K562 (cell line): ENCODE results near the gene TEX14. TPM values are rescaled to one million over a fixed set of nuclear protein-coding genes. Genes with fewer than 3 reads are reported as not detected.

ENCODE experiments used
- COPS2 ChIP-seq: fragments of 450-650 bp; conservative IDR thresholded peaks from 2 replicates; pipeline ENCODE4 v1.6.1; 2016; ENCODE audit warnings: mild to moderate bottlenecking, moderate library complexity
- E2F3 ChIP-seq: fragments of 250-450 bp; sonication (Bioruptor Pico); IDR thresholded peaks from 2 replicates; pipeline ENCODE4 v1.4.0; 2020; ENCODE audit warnings: mild to moderate bottlenecking
- HMG20A ChIP-seq: fragments of 450-650 bp; formaldehyde crosslinking; conservative IDR thresholded peaks from 2 replicates; pipeline ENCODE4 v1.4.0; 2020; ENCODE audit warnings: mild to moderate bottlenecking, mixed read lengths
- IRF2 ChIP-seq: sonication (generic); formaldehyde crosslinking; IDR thresholded peaks from 2 replicates; pipeline ENCODE4 v1.8.1; 2022; ENCODE audit warnings: mild to moderate bottlenecking, missing genetic modification reagents
- JUND ChIP-seq, 2 experiments: IDR thresholded peaks; 2 replicates in 1 of 2; 3 replicates in 1 of 2; pipeline ENCODE4 v1.6.1; 2011; ENCODE audit warnings: borderline replicate concordance in 2 of 2, low read depth in 2 of 2, low read length in 2 of 2, improper control_type of control experiment in 1 of 2, missing biosample characterization in 1 of 2, missing genetic modification characterization in 1 of 2, missing genetic modification reagents in 1 of 2
- RFX7 ChIP-seq: fragments of 250-450 bp; sonication (Bioruptor Pico); IDR thresholded peaks from 2 replicates; pipeline ENCODE4 v1.5.1; 2021; ENCODE audit warnings: mild to moderate bottlenecking
- XRCC4 ChIP-seq: IDR thresholded peaks from one replicate; pipeline ENCODE4 v1.6.1; 2011; ENCODE audit not compliant: insufficient read depth, insufficient read length; ENCODE audit errors: extremely low read depth
- ZEB2 ChIP-seq: fragments of 450-650 bp; IDR thresholded peaks from 2 replicates; pipeline ENCODE4 v1.6.1; 2016
- ZNF224 ChIP-seq: sonication (generic); formaldehyde crosslinking; IDR thresholded peaks from 2 replicates; pipeline ENCODE4 v1.8.0; 2022; ENCODE audit warnings: mild to moderate bottlenecking, missing genetic modification reagents
- ZNF408 ChIP-seq: fragments of 250-450 bp; sonication (Bioruptor Pico); IDR thresholded peaks from 2 replicates; pipeline ENCODE4 v1.4.0; 2020; ENCODE audit warnings: low read depth, mild to moderate bottlenecking, moderate library complexity
- ZNF41 ChIP-seq: fragments of 250-450 bp; sonication (Bioruptor Pico); conservative IDR thresholded peaks from 2 replicates; pipeline ENCODE4 v1.4.0; 2020; ENCODE audit warnings: mild to moderate bottlenecking
- polyA plus RNA-seq, 8 experiments: library from polyadenylated mRNA; depleted of rRNA in 4 of 8; stranded (reverse) in 5 of 8; unstranded in 3 of 8; fragments of >200 nt; fragmentation: Nextera tagmentation in 2 of 8; fragmentation: Illumina TruSeq in 1 of 8; extraction: Ambion mirVana in 2 of 8; extraction: Trizol in 1 of 8; gene quantifications; 2 replicates each; pipeline versions ENCODE4 v1.2.1 to v1.2.3, GENCODE V29; 2011 to 2014; ENCODE audit warnings: inconsistent platforms in 1 of 8, missing spikeins in 1 of 8
- total RNA-seq, 7 experiments: library from RNA; depleted of rRNA in 6 of 7; stranded (reverse); fragments of >200 nt in 6 of 7; fragmentation: Illumina TruSeq in 2 of 7; extraction: Trizol in 2 of 7; gene quantifications; 2 replicates each; pipeline versions ENCODE4 v1.2.1 to v1.2.3, GENCODE V29; 2011 to 2021; ENCODE audit warnings: low replicate concordance in 1 of 7
- TF ChIP-seq, protein P1 (sequence below): fragments of 450-650 bp; IDR thresholded peaks from 2 replicates; pipeline ENCODE4 v1.7.1; 2018; ENCODE audit warnings: mild to moderate bottlenecking, low read depth; ENCODE audit not compliant: partially characterized antibody
- TF ChIP-seq, protein P2 (sequence below): sonication (generic); formaldehyde crosslinking; IDR thresholded peaks from 2 replicates; pipeline ENCODE4 v1.8.0; 2023; ENCODE audit warnings: missing genetic modification reagents, mild to moderate bottlenecking, borderline replicate concordance
- TF ChIP-seq, protein P3 (sequence below): fragments of 450-650 bp; formaldehyde crosslinking; IDR thresholded peaks from 2 replicates; pipeline ENCODE4 v1.4.0; 2022; ENCODE audit warnings: missing genetic modification characterization
- TF ChIP-seq, protein P4 (sequence below): sonication (generic); IDR thresholded peaks from 2 replicates; pipeline ENCODE4 v1.6.1; 2016

The TEX14 gene
- total and polyA plus RNA-seq, 9 of the 15 experiments (the other 6 are each of a cell fraction or from before 2014, with no cell fraction given) = 0.05 to 0.12 (median 0.09) TPM; not detected in 1

DNA sequence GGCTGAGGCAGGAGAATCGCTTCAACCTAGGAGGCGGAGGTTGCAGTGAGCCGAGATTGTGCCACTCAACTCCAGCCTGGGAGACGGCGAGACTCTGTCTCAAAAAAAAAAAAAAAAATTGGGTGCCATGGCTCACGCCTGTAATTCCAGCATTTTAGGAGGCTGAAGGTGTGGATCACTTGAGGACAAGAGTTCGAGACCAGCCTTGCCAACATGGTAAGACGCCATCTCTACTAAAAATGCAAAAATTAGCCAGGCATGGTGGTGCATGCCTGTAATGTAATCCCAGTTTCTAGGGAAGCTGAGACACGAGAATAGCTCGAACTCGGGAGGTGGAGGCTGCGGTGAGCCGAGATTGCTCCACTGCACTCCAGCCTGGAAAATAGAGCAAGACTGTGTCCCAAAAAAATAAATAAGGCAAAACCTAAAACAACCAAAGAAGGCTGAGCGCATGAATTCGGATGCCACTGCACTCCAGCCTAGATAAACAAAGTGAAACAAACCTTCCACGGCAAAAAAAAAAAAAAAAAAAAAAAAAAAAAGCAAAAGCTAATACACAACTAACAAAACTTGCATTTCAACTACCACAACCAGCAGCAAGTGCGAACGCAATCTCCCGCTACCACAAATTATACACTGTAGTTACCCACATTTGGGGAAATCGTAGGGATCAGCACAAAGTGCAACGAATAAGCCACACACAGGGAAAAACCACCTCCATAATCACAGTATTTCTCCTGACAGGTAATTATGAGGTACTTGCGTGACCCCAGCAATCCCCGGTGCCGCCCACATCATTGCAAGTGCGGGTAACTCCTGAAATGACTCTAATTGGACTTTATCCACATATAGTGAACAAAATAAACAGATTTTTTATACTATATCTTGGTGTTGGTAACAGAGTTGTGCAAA, 25.6 kb downstream of the TEX14 start (continued):
- TF ChIP-seq, protein P1, sequence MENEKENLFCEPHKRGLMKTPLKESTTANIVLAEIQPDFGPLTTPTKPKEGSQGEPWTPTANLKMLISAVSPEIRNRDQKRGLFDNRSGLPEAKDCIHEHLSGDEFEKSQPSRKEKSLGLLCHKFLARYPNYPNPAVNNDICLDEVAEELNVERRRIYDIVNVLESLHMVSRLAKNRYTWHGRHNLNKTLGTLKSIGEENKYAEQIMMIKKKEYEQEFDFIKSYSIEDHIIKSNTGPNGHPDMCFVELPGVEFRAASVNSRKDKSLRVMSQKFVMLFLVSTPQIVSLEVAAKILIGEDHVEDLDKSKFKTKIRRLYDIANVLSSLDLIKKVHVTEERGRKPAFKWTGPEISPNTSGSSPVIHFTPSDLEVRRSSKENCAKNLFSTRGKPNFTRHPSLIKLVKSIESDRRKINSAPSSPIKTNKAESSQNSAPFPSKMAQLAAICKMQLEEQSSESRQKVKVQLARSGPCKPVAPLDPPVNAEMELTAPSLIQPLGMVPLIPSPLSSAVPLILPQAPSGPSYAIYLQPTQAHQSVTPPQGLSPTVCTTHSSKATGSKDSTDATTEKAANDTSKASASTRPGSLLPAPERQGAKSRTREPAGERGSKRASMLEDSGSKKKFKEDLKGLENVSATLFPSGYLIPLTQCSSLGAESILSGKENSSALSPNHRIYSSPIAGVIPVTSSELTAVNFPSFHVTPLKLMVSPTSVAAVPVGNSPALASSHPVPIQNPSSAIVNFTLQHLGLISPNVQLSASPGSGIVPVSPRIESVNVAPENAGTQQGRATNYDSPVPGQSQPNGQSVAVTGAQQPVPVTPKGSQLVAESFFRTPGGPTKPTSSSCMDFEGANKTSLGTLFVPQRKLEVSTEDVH = no peak
- TF ChIP-seq IRF2 (CRISPR knock-in tag) (no peak), HMG20A (CRISPR knock-in tag) (no peak), RFX7 (CRISPR knock-in tag) (no peak), COPS2 (no peak), XRCC4 (no peak), ZNF224 (CRISPR knock-in tag) (no peak), ZNF408 (CRISPR knock-in tag) (no peak), JUND (IDR thresholded peaks at IDR 0.05; ENCODE audit: borderline replicate concordance, low read depth, low read length) (no peak), JUND (tag; IDR thresholded peaks at IDR 0.05; ENCODE audit: borderline replicate concordance, low read depth, low read length) (no peak), ZNF41 (CRISPR knock-in tag) (no peak), ZEB2 (no peak), E2F3 (CRISPR knock-in tag) (no peak)
- TF ChIP-seq, protein P2, sequence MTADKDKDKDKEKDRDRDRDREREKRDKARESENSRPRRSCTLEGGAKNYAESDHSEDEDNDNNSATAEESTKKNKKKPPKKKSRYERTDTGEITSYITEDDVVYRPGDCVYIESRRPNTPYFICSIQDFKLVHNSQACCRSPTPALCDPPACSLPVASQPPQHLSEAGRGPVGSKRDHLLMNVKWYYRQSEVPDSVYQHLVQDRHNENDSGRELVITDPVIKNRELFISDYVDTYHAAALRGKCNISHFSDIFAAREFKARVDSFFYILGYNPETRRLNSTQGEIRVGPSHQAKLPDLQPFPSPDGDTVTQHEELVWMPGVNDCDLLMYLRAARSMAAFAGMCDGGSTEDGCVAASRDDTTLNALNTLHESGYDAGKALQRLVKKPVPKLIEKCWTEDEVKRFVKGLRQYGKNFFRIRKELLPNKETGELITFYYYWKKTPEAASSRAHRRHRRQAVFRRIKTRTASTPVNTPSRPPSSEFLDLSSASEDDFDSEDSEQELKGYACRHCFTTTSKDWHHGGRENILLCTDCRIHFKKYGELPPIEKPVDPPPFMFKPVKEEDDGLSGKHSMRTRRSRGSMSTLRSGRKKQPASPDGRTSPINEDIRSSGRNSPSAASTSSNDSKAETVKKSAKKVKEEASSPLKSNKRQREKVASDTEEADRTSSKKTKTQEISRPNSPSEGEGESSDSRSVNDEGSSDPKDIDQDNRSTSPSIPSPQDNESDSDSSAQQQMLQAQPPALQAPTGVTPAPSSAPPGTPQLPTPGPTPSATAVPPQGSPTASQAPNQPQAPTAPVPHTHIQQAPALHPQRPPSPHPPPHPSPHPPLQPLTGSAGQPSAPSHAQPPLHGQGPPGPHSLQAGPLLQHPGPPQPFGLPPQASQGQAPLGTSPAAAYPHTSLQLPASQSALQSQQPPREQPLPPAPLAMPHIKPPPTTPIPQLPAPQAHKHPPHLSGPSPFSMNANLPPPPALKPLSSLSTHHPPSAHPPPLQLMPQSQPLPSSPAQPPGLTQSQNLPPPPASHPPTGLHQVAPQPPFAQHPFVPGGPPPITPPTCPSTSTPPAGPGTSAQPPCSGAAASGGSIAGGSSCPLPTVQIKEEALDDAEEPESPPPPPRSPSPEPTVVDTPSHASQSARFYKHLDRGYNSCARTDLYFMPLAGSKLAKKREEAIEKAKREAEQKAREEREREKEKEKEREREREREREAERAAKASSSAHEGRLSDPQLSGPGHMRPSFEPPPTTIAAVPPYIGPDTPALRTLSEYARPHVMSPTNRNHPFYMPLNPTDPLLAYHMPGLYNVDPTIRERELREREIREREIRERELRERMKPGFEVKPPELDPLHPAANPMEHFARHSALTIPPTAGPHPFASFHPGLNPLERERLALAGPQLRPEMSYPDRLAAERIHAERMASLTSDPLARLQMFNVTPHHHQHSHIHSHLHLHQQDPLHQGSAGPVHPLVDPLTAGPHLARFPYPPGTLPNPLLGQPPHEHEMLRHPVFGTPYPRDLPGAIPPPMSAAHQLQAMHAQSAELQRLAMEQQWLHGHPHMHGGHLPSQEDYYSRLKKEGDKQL (CRISPR knock-in tag) = no peak
- TF ChIP-seq, protein P3, sequence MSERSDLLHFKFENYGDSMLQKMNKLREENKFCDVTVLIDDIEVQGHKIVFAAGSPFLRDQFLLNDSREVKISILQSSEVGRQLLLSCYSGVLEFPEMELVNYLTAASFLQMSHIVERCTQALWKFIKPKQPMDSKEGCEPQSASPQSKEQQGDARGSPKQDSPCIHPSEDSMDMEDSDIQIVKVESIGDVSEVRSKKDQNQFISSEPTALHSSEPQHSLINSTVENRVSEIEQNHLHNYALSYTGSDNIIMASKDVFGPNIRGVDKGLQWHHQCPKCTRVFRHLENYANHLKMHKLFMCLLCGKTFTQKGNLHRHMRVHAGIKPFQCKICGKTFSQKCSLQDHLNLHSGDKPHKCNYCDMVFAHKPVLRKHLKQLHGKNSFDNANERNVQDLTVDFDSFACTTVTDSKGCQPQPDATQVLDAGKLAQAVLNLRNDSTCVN (CRISPR knock-in tag) = no peak
- TF ChIP-seq, protein P4, sequence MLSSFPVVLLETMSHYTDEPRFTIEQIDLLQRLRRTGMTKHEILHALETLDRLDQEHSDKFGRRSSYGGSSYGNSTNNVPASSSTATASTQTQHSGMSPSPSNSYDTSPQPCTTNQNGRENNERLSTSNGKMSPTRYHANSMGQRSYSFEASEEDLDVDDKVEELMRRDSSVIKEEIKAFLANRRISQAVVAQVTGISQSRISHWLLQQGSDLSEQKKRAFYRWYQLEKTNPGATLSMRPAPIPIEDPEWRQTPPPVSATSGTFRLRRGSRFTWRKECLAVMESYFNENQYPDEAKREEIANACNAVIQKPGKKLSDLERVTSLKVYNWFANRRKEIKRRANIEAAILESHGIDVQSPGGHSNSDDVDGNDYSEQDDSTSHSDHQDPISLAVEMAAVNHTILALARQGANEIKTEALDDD = peak; percentile 86
